ENCODE results near the gene GMDS.

- TF ChIP-seq EZH2 (IDR thresholded peaks at IDR 0.05; ENCODE audit: low read length) (no peak), CTCF (optimal IDR thresholded peaks at IDR 0.05 in 1 of 3, IDR thresholded peaks at IDR 0.05 in 1 of 3, conservative IDR thresholded peaks at IDR 0.05 in 1 of 3; ENCODE audit: extremely low read depth in 1 of 3, insufficient read depth in 2 of 3, low read length in 3 of 3) (no peak)
Observed at GRCh38 chr6:2168480-2168879, 76.9 kb downstream of the GMDS start.

Measured in keratinocyte (primary cell).